WTC11 (cell line): ENCODE measurements around the gene SAP30BP. TPM values are rescaled to one million over a fixed set of nuclear protein-coding genes. Genes with fewer than 3 reads are reported as not detected.

ENCODE experiments used
- ATAC-seq: fragments of 200-7000 bp; cut with Tn5 transposase; 2 replicates; pipeline ENCODE4 v1.10.0; 2021; ENCODE audit warnings: mild to moderate bottlenecking, moderate library complexity
- CTCF ChIA-PET: fragments of 300-600 bp; sonication (Branson Sonifier 250); formaldehyde crosslinking; loops from one replicate; lab custom pipeline; 2021; ENCODE audit warnings: antibody characterized with exemption; lab: Charles Lee
- POLR2A ChIA-PET: fragments of 350-600 bp; sonication (Branson Sonifier 250); formaldehyde crosslinking; loops from one replicate; lab custom pipeline; 2021; ENCODE audit warnings: antibody characterized with exemption; lab: Charles Lee
- DNase-seq: peaks from one replicate; pipeline ENCODE4 v3.0.0; 2021; ENCODE audit warnings: low spot score
- H3K27ac Mint-ChIP-seq: 2 replicates; pipeline ENCODE4 v1.8.0; 2021; ENCODE audit warnings: mixed read lengths
- H3K27me3 Mint-ChIP-seq: 2 replicates; pipeline ENCODE4 v1.8.0; 2021; ENCODE audit warnings: low read depth, mild to moderate bottlenecking, moderate library complexity, mixed read lengths
- H3K36me3 Mint-ChIP-seq: 2 replicates; pipeline ENCODE4 v1.8.0; 2021; ENCODE audit warnings: mixed read lengths
- H3K4me1 Mint-ChIP-seq: 2 replicates; pipeline ENCODE4 v1.8.0; 2022; ENCODE audit warnings: mixed read lengths
- H3K4me3 Mint-ChIP-seq: 2 replicates; pipeline ENCODE4 v1.8.0; 2021; ENCODE audit warnings: mild to moderate bottlenecking, moderate library complexity, mixed read lengths
- H3K9me3 Mint-ChIP-seq: 2 replicates; pipeline ENCODE4 v1.8.0; 2021; ENCODE audit warnings: mixed read lengths
- AR ChIP-seq: fragments of 250-450 bp; sonication (Bioruptor Pico); IDR thresholded peaks from 2 replicates; pipeline ENCODE4 v1.9.0; 2021; ENCODE audit warnings: mild to moderate bottlenecking
- ATF3 ChIP-seq: sonication (generic); formaldehyde crosslinking; conservative IDR thresholded peaks from 2 replicates; pipeline ENCODE4 v1.8.1; 2022; ENCODE audit warnings: mild to moderate bottlenecking, missing genetic modification reagents
- ATF6 ChIP-seq: sonication (generic); formaldehyde crosslinking; IDR thresholded peaks from 2 replicates; pipeline ENCODE4 v1.8.1; 2023; ENCODE audit warnings: mild to moderate bottlenecking, missing genetic modification reagents
- CREB1 ChIP-seq: sonication (generic); formaldehyde crosslinking; IDR thresholded peaks from 2 replicates; pipeline ENCODE4 v1.8.0; 2023; ENCODE audit warnings: mild to moderate bottlenecking, missing genetic modification reagents
- CREM ChIP-seq: sonication (generic); formaldehyde crosslinking; IDR thresholded peaks from 2 replicates; pipeline ENCODE4 v1.8.1; 2022; ENCODE audit warnings: mild to moderate bottlenecking, missing genetic modification reagents, moderate library complexity
- CTCF ChIP-seq: fragments of 200-600 bp; IDR thresholded peaks from 2 replicates; pipeline ENCODE4 v1.8.0; 2022; ENCODE audit warnings: antibody characterized with exemption
- E2F1 ChIP-seq: sonication (generic); formaldehyde crosslinking; IDR thresholded peaks from 2 replicates; pipeline ENCODE4 v1.8.0; 2022; ENCODE audit warnings: mild to moderate bottlenecking, missing genetic modification reagents
- HMGA2 ChIP-seq: fragments of 250-450 bp; sonication (Bioruptor Pico); IDR thresholded peaks from 2 replicates; pipeline ENCODE4 v1.4.0; 2021; ENCODE audit warnings: mild to moderate bottlenecking, moderate library complexity
- IRF2 ChIP-seq: sonication (generic); formaldehyde crosslinking; IDR thresholded peaks from 2 replicates; pipeline ENCODE4 v1.8.0; 2022; ENCODE audit warnings: low read depth, missing genetic modification reagents, borderline replicate concordance
- MLX ChIP-seq: sonication (generic); formaldehyde crosslinking; IDR thresholded peaks from 2 replicates; pipeline ENCODE4 v1.8.1; 2023; ENCODE audit warnings: mild to moderate bottlenecking, missing genetic modification reagents, moderate library complexity
- NFATC4 ChIP-seq: fragments of 250-450 bp; sonication (Bioruptor Pico); IDR thresholded peaks from 2 replicates; pipeline ENCODE4 v1.9.0; 2021; ENCODE audit warnings: mild to moderate bottlenecking
- RELA ChIP-seq: sonication (generic); formaldehyde crosslinking; IDR thresholded peaks from 2 replicates; pipeline ENCODE4 v1.8.1; 2022; ENCODE audit warnings: missing genetic modification reagents, mild to moderate bottlenecking, borderline replicate concordance
- RORB ChIP-seq: fragments of 250-450 bp; sonication (Bioruptor Pico); IDR thresholded peaks from 2 replicates; pipeline ENCODE4 v1.9.0; 2021; ENCODE audit warnings: mild to moderate bottlenecking
- SOX15 ChIP-seq: fragments of 250-450 bp; sonication (Bioruptor Pico); IDR thresholded peaks from 2 replicates; pipeline ENCODE4 v1.9.0; 2021; ENCODE audit warnings: mild to moderate bottlenecking
- SP1 ChIP-seq: sonication (generic); formaldehyde crosslinking; conservative IDR thresholded peaks from 2 replicates; pipeline ENCODE4 v1.8.1; 2022; ENCODE audit warnings: missing genetic modification reagents
- TCF7 ChIP-seq: sonication (generic); formaldehyde crosslinking; IDR thresholded peaks from 2 replicates; pipeline ENCODE4 v1.8.0; 2022; ENCODE audit warnings: mild to moderate bottlenecking, low read depth, missing genetic modification reagents, moderate library complexity
- TEAD1 ChIP-seq: sonication (generic); formaldehyde crosslinking; IDR thresholded peaks from 2 replicates; pipeline ENCODE4 v1.8.0; 2022; ENCODE audit warnings: mild to moderate bottlenecking, missing genetic modification reagents
- ZNF219 ChIP-seq: sonication (generic); formaldehyde crosslinking; IDR thresholded peaks from 2 replicates; pipeline ENCODE4 v1.8.0; 2023; ENCODE audit warnings: missing genetic modification reagents, mild to moderate bottlenecking, borderline replicate concordance
- ZNF232 ChIP-seq: sonication (generic); formaldehyde crosslinking; IDR thresholded peaks from 2 replicates; pipeline ENCODE4 v1.8.0; 2022; ENCODE audit warnings: mild to moderate bottlenecking, missing genetic modification reagents
- ZNF425 ChIP-seq: fragments of 250-450 bp; sonication (Bioruptor Pico); conservative IDR thresholded peaks from 2 replicates; pipeline ENCODE4 v1.9.0; 2021; ENCODE audit warnings: mild to moderate bottlenecking
- ZNF512 ChIP-seq: sonication (generic); formaldehyde crosslinking; IDR thresholded peaks from 2 replicates; pipeline ENCODE4 v1.8.1; 2022; ENCODE audit warnings: missing genetic modification reagents, borderline replicate concordance
- ZNF671 ChIP-seq: fragments of 250-450 bp; sonication (Bioruptor Pico); IDR thresholded peaks from 2 replicates; pipeline ENCODE4 v1.8.0; 2021; ENCODE audit warnings: mild to moderate bottlenecking
- total RNA-seq: library from RNA; stranded (reverse); gene quantifications from 3 replicates; pipeline ENCODE4 v1.2.3, GENCODE V29; 2021

SAP30BP gene
- total RNA-seq, 1 experiment from 2014 or later, result 86.8 TPM

- Mint-ChIP-seq H3K9me3 (no peaks in the 10 kb centered on the region), H3K4me3 (no peak overlapping the region), H3K27me3 (no peaks in the 10 kb centered on the region), H3K36me3 (no peaks in the 10 kb centered on the region), H3K4me1 (no peaks in the 10 kb centered on the region), H3K27ac (no peak overlapping the region)
- no peak for TF ChIP-seq IRF2 (CRISPR knock-in tag)
- no peak for TF ChIP-seq ATF6 (CRISPR knock-in tag)
- no peak for TF ChIP-seq CTCF
- TF ChIP-seq ZNF512 (CRISPR knock-in tag), result no peak
- no peak for TF ChIP-seq HMGA2 (CRISPR knock-in tag)
- TF ChIP-seq RORB (CRISPR knock-in tag), result no peak
- TF ChIP-seq TEAD1 (CRISPR knock-in tag), result no peak
- no peak for TF ChIP-seq CREM
- TF ChIP-seq E2F1 (CRISPR knock-in tag), result no peak
- TF ChIP-seq CREB1 (CRISPR knock-in tag), result no peak
- TF ChIP-seq SP1 (CRISPR knock-in tag), result no peak
- no peak for TF ChIP-seq ZNF671 (CRISPR knock-in tag)
- DNase-seq, result no peak
- no peak for ATAC-seq
- ChIA-PET CTCF (interaction anchor here (0.7 to 13.2 kb wide), 10 partner anchors 8 to 141 kb away, joined by 3 to 105 read pairs (median 4); partner anchors contain the start of genes GALK1, ITGB4 and SMIM5), POLR2A (no interaction called here)
These were observed 62.9 kb downstream of the SAP30BP start for GRCh38 chr17:75730065-75730464.

- Mint-ChIP-seq H3K27ac (no peak overlapping the region), H3K36me3 (no peaks in the 10 kb centered on the region), H3K9me3 (no peaks in the 10 kb centered on the region), H3K4me3 (no peak overlapping the region), H3K4me1 (no peaks in the 10 kb centered on the region), H3K27me3 (no peaks in the 10 kb centered on the region)
- ATAC-seq (no peak), DNase-seq (no peak)
- no peak for TF ChIP-seq ZNF425 (CRISPR knock-in tag)
- TF ChIP-seq NFATC4, result no peak
- TF ChIP-seq SOX15 (CRISPR knock-in tag), result no peak
- TF ChIP-seq AR, result no peak
- TF ChIP-seq ZNF232, result no peak
- no peak for TF ChIP-seq ATF3
- no peak for TF ChIP-seq ZNF219
- no peak for TF ChIP-seq MLX (CRISPR knock-in tag)
- TF ChIP-seq RELA (CRISPR knock-in tag), result no peak
- no peak for TF ChIP-seq RORB (CRISPR knock-in tag)
- TF ChIP-seq TCF7 (CRISPR knock-in tag), result no peak
- CTCF ChIA-PET, result interaction anchor here (1.9 to 13.2 kb wide), 4 partner anchors 11 to 98 kb away, joined by 7 to 105 read pairs (median 14); partner anchors contain the start of genes ITGB4 and SMIM5
- POLR2A ChIA-PET, result interaction anchor here (0.6 kb wide), 1 partner anchor 107 kb away, joined by 3 read pairs; no protein-coding TSS in a partner anchor
These were observed 64.1 kb downstream of the SAP30BP start for GRCh38 chr17:75731086-75731715.
